GM21515 (cell line): Measurements from ENCODE around the gene ST8SIA5.

Source experiments
- ATAC-seq: cut with Tn5 transposase; IDR thresholded peaks from one replicate; pipeline ENCODE4 v1.9.1; 2021; ENCODE audit not compliant: unreplicated experiment

ST8SIA5 gene

GRCh38 chr18:46740046-46740445 lies 16.8 kb downstream of the ST8SIA5 start:
- no peak for ATAC-seq

DNA sequence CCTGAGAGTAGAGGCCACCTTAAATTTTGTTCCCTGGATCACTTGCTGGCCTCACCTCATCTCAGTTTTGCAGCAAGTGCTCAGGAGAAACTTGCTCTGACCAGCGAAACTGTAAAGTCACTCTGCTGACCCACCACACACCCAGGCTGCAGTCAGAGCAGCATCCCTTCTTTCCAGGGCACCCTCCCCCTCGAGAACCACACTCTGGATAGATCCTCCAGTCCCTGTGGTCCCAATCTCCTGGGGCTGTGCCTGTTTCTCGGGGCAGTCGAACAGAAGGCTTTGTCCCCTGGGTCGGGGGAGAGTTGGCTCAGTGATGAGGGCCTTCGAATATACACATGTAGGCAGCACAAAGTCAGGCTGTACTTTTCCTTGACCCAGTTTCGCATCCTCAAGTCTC lies 18.4 kb downstream of the ST8SIA5 start:
- no peak for ATAC-seq

DNA sequence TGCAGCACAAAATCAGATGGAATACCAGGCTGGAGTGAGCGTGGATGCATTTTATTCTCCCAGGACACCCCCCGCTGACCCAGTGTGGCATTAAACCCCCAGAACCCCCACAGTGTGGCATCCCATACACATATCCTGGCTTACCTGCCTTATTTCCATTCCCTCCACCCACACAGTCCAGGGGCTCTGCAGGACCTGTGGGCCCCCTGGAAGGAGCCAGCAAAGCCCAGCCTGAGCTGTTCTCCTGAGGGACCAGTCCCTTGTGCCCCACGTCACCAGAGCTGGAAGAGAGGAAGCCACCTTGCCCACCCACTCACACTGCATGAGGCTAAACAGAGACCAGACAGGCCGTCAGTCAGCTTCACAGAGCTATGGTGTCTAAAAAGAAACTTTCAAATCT lies 20.1 kb downstream of the ST8SIA5 start:
- ATAC-seq = no peak

- ATAC-seq = no peak
Observed at GRCh38 chr18:46736135-46736534, 20.7 kb downstream of the ST8SIA5 start.

GRCh38 chr18:46734981-46735380 lies 21.9 kb downstream of the ST8SIA5 start:
- ATAC-seq = no peak

- no peak for ATAC-seq
Observed at GRCh38 chr18:46733872-46734271, 23.0 kb downstream of the ST8SIA5 start.

DNA sequence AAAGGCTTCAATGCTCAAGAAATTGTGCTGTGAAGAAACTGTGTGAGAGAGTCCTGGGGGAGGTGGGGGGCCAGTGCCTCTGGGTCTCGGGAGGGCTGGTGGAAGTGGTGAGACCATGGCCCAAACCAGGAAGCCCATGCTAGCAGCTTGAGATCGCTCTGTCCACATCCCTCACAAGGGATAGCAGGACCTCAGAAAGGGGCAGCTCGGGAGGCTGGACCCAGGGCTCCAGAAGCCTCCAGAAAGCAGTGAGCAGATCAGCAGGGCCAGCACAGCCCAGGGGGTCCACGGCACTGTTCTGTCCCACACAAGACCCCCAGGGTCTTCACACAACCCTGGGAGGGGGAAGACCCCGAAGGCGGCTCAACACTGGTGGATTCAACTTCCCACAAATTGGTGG lies 24.1 kb downstream of the ST8SIA5 start:
- ATAC-seq = no peak

DNA sequence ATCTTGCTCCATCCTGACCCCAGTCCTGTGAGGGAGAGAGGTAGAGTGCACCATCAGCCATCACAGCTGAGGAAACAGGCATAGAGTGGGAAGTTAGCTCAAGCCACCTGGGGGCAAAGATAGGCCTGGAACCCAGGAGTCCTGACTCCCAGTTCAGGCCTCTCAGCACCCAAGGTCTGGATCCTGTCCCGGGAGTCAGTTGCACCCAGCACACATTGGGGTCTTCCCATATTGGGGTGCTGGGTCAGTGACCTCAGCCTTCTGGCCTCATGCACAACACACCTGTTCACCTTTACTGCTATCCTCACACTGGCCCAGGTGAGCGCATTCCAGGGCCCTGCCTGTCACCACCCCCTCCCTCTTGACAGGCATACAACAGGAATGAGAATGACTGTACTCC lies 24.7 kb downstream of the ST8SIA5 start:
- ATAC-seq = no peak

DNA sequence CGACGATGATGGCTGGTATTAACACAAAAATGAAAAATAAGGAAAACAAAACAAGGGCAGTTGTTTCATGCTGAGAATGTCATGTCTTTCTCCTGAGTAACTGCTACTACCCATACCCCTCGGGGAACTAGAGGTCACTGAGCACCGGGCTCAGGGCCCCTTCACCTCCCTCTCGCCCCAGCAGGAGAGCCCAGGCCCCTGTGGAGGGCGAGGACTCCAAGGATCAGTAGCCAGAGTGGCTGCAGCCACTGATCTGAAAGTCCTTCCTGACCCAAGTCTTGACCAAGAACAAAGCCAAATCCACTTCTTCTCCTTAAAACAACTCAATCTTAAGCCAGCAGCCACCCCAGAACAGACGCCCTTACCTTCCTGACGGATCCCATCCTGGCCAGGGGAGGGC lies 25.5 kb downstream of the ST8SIA5 start:
- ATAC-seq = no peak

DNA sequence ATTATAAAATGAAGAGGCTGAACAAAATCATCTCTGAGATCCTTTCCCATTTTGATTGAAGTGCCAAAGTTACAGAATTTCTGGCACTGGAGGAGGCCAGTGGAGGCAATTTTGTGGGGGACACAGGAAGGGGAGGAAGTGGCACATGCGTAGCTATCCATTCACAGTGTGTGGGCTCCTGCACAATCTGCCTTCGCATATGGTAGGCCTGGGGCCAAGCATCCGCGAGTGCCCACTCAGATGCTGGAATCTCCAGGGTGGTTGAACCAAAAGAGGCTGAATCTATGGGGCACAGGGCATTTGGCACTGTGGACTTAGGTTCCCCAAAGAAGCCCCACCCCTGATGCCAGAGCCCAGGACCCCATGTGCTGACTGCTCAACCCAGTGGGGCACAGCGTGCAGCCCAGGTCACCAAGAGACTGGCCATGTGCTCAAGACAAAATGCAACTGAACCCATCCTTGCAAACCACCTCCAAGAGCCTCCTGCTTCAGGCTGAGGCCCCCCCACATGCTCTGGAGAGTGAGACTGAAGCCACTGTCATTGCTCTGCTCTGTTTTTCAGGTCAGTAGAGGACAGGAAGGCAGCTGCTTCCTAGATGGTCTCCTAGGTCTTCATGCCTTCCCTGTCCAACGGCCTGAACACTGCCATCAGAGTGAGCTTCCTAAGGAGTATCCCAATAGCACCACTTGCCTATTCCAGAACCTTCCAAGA lies 28.5 kb downstream of the ST8SIA5 start:
- ATAC-seq = no peak

DNA sequence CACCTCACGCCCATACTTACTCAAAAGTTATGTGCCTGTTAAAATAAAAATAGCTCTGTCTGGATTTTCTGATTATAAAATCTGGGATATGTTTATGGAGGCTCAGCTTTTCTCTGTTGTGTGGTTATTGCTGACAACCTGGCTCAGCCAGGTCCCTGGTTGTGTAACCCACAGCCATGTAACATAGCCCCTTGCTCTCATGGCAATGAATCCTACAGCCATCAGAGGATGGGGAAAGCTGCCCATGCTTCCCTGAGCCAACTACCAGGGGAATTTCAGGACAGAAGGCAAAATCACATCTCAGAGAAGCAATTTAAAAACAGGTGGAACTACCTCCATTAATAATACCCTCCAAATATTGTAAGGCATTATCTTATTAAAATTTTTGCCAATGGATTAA lies 29.7 kb downstream of the ST8SIA5 start:
- ATAC-seq = no peak

DNA sequence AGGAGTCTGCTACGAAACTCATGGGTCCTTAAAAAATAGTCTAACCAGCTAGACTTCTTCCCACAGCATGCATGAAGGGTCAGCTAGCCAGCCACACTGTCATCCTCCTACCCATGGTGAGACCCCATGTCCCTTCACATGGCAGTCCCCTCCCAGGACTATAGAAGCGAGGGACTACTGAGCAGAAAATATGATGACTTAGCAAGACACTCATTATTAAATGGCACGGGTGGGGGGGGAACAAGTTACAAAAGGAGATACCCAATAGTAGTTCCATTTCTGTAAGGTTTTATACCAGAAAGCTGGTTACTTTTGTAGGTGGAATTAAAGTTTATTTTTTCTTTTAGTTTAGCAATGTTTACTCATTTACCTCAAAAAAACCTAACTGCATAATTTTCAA lies 31.5 kb downstream of the ST8SIA5 start:
- no peak for ATAC-seq

DNA sequence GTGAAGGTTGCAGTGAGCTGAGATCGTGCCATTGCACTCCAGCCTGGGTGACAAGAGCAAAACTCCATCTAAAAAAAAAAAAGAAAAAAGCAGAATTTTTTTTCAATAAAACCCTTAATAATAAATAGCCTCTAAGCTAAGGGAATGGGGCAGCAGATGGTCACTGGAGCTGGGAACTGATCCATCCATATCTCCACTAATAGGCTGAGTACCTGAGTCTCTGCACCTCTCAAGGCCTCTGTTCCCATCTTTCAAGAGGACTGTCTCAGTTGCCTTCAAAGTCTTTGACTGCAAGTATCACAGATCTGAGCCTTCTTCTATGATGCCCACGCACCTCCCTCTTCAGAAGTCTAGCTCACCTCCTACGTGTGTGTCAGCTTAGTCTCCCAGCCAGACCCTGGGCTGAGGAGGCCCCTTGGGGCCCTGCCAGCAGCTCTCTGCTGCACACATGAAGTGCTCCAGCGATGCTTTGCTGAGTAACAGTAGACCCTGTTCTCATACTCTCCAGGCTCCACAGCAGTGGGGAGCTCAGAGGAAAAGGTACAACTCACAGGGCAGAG lies 32.9 kb downstream of the ST8SIA5 start:
- ATAC-seq = no peak

DNA sequence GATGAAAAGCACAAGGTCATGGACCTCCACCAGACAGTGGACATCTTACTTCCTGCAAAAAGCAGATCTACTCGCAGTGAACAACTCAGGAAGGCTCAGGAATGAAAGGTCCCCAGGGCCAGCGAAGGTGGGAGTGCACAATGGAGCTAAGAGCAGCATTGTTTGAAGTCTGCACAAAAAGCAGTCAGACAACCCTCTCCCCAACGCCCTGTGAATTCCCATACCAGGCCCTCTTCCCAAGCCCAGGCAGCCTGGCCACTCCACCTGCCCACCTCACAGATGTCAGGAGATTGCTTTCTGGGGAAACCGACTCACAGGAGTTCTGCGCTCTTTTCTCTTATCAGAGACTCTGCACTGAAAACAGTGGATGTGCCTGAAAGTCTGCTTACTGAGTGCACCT lies 34.8 kb downstream of the ST8SIA5 start:
- ATAC-seq = no peak

DNA sequence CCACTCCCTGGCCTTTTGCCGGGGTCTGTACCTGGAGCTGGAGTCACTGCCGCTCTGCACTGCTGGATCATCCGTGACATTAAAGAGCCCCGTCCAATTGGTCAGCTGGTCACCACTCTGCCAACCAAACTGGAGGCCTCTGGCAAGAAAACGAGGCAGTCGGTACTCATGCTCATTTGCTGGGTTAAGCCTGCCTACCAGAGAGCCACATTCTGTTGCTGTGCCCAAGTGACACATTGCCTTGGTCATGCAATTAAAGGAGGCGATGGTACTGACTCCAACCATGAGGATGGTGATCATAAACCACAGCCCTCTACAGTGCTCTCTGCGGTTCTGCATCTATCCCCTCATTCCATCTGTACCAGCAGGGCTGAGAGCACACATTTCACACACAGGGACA lies 35.5 kb downstream of the ST8SIA5 start:
- ATAC-seq = no peak

GRCh38 chr18:46720521-46720920 lies 36.3 kb downstream of the ST8SIA5 start:
- ATAC-seq = no peak

DNA sequence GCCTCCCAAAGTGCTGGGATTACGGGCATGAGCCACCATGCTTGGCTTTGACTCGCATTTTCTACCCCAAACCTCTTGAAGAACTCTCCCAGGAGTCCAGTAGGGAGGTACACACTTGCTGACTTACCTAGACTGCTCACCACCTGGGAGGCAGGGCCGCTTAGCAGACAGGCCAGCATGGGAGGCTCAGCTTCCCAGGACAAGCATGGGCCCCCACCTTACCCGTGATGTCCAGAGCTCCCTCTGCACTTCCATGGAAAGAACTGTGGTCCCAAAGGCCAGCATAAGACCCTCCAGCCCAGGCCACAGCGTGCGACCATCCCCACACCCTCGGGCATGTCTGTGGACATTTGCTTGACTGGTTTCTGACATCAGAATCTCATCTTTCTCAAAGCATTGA lies 36.8 kb downstream of the ST8SIA5 start:
- ATAC-seq = no peak

GRCh38 chr18:46719388-46719787 lies 37.5 kb downstream of the ST8SIA5 start:
- no peak for ATAC-seq

DNA sequence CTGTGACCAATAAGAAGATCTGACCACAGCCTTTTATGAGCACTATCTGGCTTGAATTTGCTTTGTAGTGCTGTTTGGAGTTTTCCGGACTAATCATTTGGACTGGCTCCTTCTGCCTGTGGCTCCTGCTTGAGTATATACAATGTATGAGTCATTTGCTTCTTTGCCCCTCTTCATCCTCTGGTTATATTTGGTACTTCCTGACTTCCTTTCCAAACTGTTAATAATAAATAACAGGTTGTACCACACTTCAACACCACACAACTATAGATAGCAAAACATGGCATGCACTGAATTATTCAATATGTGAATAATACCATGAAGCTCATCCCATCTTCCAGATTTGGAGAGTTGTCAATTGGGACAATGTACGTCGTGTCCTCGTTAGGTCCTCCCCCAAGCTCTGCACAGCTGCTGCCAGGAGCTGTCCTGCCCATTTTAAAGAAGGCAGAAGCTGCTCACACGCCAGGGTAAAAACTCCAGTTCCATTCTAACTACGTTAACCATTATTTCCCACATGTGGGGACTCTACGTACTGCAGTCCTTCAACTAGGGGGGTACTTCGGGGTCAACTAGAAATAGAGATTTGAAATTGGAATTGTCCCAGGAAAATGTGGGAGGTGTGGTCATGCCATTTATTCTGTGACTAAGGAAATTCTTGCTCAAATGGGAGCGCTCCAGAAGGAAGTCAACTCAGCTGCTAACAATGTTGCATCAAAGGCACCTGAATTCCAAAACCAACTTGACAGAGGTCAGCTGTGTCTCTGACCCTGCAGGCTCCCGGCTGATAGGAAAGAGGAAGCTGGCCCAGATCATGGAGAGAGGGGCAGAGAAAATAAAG lies 38.1 kb downstream of the ST8SIA5 start:
- ATAC-seq = no peak

DNA sequence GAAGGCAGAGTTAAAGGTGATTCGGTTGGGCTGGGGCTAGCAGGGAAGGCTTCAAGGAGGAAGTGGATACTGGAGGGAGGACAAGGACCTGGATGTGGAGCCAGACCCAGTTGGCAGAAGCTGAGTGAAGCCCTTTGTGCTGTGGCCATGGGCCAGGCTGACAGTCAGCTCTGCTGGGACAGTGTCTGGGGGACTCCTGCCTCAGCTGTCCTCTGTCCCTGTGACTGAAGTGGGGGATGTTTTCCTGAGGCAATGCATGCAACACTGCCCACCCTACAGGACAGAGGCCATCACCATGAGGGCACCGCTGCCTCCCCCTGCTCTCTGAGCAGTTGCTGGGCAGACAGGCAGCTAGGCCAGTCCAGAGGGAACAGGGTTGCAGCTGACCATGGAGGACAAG lies 40.0 kb downstream of the ST8SIA5 start:
- no peak for ATAC-seq

- no peak for ATAC-seq
Observed at GRCh38 chr18:46716336-46716735, 40.5 kb downstream of the ST8SIA5 start.

- no peak for ATAC-seq
Observed at GRCh38 chr18:46715062-46715461, 41.8 kb downstream of the ST8SIA5 start.
